HepG2 (cell line): ENCODE results near the gene PDE4C. TPM values are rescaled to one million over a fixed set of nuclear protein-coding genes. Genes with fewer than 3 reads are reported as not detected.

Experiments
- KLF9 ChIP-seq: IDR thresholded peaks from 2 replicates; pipeline ENCODE4 v1.6.1; 2016; ENCODE audit warnings: low read depth
- MAF1 ChIP-seq: sonication (generic); formaldehyde crosslinking; IDR thresholded peaks from 2 replicates; pipeline ENCODE4 v1.5.0; 2020; ENCODE audit warnings: missing genetic modification reagents, borderline replicate concordance
- NAIF1 ChIP-seq: sonication (generic); formaldehyde crosslinking; IDR thresholded peaks from 2 replicates; pipeline ENCODE4 v1.5.0; 2020; ENCODE audit warnings: mild to moderate bottlenecking, missing genetic modification reagents, borderline replicate concordance
- NKX3-1 ChIP-seq: sonication (generic); formaldehyde crosslinking; IDR thresholded peaks from 2 replicates; pipeline ENCODE4 v1.5.0; 2020; ENCODE audit warnings: missing genetic modification reagents
- PAWR ChIP-seq: sonication (generic); formaldehyde crosslinking; IDR thresholded peaks from 2 replicates; pipeline ENCODE4 v1.4.0; 2020; ENCODE audit warnings: missing genetic modification reagents, mild to moderate bottlenecking, borderline replicate concordance
- PTBP1 ChIP-seq: fragments of 200-400 bp; formaldehyde crosslinking; IDR thresholded peaks from 2 replicates; pipeline ENCODE4 v1.6.1; 2018; ENCODE audit warnings: low read length, low read depth; ENCODE audit not compliant: poor library complexity, severe bottlenecking
- SAP130 ChIP-seq: IDR thresholded peaks from 2 replicates; pipeline ENCODE4 v1.6.1; 2016; ENCODE audit warnings: low read depth
- SKI ChIP-seq: fragments of 450-650 bp; IDR thresholded peaks from one replicate; pipeline ENCODE4 v1.6.1; 2018; ENCODE audit warnings: mild to moderate bottlenecking; ENCODE audit not compliant: partially characterized antibody
- TAF1 ChIP-seq: sonication (generic); formaldehyde crosslinking; IDR thresholded peaks from 2 replicates; pipeline ENCODE4 v1.4.0; 2020; ENCODE audit warnings: missing genetic modification reagents
- USF2 ChIP-seq, 2 experiments: sonication (generic) in 1 of 2; formaldehyde crosslinking in 1 of 2; IDR thresholded peaks; 2 replicates each; pipeline versions ENCODE4 v1.5.1 to v1.6.1; 2011 to 2020; ENCODE audit warnings: borderline replicate concordance in 1 of 2, low read depth in 1 of 2, low read length in 1 of 2, mild to moderate bottlenecking in 1 of 2, missing genetic modification reagents in 1 of 2, moderate library complexity in 1 of 2
- ZBED4 ChIP-seq: sonication (generic); formaldehyde crosslinking; IDR thresholded peaks from 2 replicates; pipeline ENCODE4 v1.4.0; 2020; ENCODE audit warnings: missing genetic modification reagents, borderline replicate concordance
- ZBTB42 ChIP-seq: sonication (generic); formaldehyde crosslinking; IDR thresholded peaks from 2 replicates; pipeline ENCODE4 v1.5.0; 2020; ENCODE audit warnings: mild to moderate bottlenecking, missing genetic modification reagents
- ZNF121 ChIP-seq: sonication (generic); formaldehyde crosslinking; IDR thresholded peaks from 2 replicates; pipeline ENCODE4 v1.5.0; 2020; ENCODE audit warnings: mild to moderate bottlenecking, missing genetic modification reagents
- ZNF136 ChIP-seq: sonication (generic); formaldehyde crosslinking; IDR thresholded peaks from 2 replicates; pipeline ENCODE4 v1.8.1; 2022; ENCODE audit warnings: low read depth, mild to moderate bottlenecking, moderate library complexity, missing genetic modification reagents
- ZNF549 ChIP-seq: sonication (generic); formaldehyde crosslinking; IDR thresholded peaks from 2 replicates; pipeline ENCODE4 v1.5.0; 2020; ENCODE audit warnings: missing genetic modification reagents
- ZNF674 ChIP-seq: sonication (generic); formaldehyde crosslinking; IDR thresholded peaks from 2 replicates; pipeline ENCODE4 v1.5.0; 2020; ENCODE audit warnings: low read depth, mild to moderate bottlenecking, missing genetic modification reagents
- ZNF816 ChIP-seq: sonication (generic); formaldehyde crosslinking; IDR thresholded peaks from 2 replicates; pipeline ENCODE4 v1.8.0; 2022; ENCODE audit warnings: missing genetic modification reagents, mild to moderate bottlenecking, borderline replicate concordance
- ZSCAN20 ChIP-seq: sonication (generic); formaldehyde crosslinking; IDR thresholded peaks from 2 replicates; pipeline ENCODE4 v1.4.0; 2020; ENCODE audit warnings: missing genetic modification reagents, mild to moderate bottlenecking, borderline replicate concordance
- polyA plus RNA-seq, 8 experiments: library from polyadenylated mRNA; depleted of rRNA in 3 of 8; stranded (reverse) in 7 of 8; unstranded in 1 of 8; fragments of >200 nt; fragmentation: Illumina TruSeq in 4 of 8; extraction: Trizol in 4 of 8; gene quantifications; 2 replicates each; pipeline versions ENCODE4 v1.2.1 to v1.2.3, GENCODE V29; 2011 to 2016; ENCODE audit warnings: low read depth in 4 of 8, missing spikeins in 1 of 8, mixed read lengths in 1 of 8; ENCODE audit not compliant: insufficient read depth in 1 of 8
- total RNA-seq, 5 experiments: library from RNA; depleted of rRNA; stranded (reverse); fragments of >200 nt; fragmentation: Illumina TruSeq; extraction: Trizol; gene quantifications; 2 replicates each; pipeline ENCODE4 v1.2.3, GENCODE V29; 2016; ENCODE audit warnings: low read depth in 1 of 5
- TF ChIP-seq, protein P1 (sequence below): sonication (generic); formaldehyde crosslinking; IDR thresholded peaks from 2 replicates; pipeline ENCODE4 v1.4.0; 2020; ENCODE audit warnings: missing genetic modification reagents
- TF ChIP-seq, protein P2 (sequence below): sonication (generic); formaldehyde crosslinking; IDR thresholded peaks from 2 replicates; pipeline ENCODE4 v1.4.0; 2020; ENCODE audit warnings: missing genetic modification reagents

PDE4C gene
- total and polyA plus RNA-seq, 2 of the 13 experiments (the other 11 are each of a cell fraction or from before 2014, with no cell fraction given): 1.4 to 14.0 TPM

DNA sequence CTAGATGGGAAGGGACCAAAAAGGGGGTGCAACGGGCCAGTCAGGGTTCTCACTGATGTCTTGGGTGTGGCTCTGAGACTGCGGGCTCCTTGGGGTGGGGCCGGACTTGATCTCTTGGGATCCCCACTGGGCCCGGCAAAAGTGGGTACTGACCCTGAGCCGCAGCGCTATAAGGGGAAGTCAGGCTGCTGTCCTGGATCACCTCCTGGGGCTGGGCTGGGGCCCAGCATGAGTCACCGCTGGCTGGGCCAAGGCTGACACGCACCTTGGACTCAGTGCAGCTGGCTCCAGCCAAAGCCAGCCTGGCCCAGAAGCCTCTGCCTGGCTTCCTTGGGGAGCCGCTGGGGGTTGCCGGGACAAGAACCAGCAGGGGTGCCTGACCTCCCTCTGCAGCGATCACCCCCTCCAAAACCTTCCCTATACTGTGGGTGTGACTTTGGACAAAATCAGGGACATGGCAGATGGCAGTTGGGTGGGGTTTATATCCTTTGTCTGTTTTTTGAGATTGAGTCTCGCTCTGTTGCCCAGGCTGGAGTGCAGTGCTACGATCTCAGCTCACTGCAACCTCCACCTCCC, 48.6 kb upstream of the PDE4C start (continued):
- TF ChIP-seq, protein P1, sequence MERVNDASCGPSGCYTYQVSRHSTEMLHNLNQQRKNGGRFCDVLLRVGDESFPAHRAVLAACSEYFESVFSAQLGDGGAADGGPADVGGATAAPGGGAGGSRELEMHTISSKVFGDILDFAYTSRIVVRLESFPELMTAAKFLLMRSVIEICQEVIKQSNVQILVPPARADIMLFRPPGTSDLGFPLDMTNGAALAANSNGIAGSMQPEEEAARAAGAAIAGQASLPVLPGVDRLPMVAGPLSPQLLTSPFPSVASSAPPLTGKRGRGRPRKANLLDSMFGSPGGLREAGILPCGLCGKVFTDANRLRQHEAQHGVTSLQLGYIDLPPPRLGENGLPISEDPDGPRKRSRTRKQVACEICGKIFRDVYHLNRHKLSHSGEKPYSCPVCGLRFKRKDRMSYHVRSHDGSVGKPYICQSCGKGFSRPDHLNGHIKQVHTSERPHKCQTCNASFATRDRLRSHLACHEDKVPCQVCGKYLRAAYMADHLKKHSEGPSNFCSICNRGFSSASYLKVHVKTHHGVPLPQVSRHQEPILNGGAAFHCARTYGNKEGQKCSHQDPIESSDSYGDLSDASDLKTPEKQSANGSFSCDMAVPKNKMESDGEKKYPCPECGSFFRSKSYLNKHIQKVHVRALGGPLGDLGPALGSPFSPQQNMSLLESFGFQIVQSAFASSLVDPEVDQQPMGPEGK (CRISPR knock-in tag): peak; percentile 84
- no peak for TF ChIP-seq NAIF1 (CRISPR knock-in tag)
- no peak for TF ChIP-seq USF2 (IDR thresholded peaks at IDR 0.05; ENCODE audit: low read depth, low read length)
- no peak for TF ChIP-seq USF2 (CRISPR knock-in tag; IDR thresholded peaks at IDR 0.05; ENCODE audit: borderline replicate concordance)
- peak; percentile 98 for TF ChIP-seq ZBED4
- TF ChIP-seq ZBTB42 (CRISPR knock-in tag): peak; percentile 62
- no peak for TF ChIP-seq MAF1
- TF ChIP-seq KLF9 (CRISPR knock-in tag): 0 out of 2 replicates have a peak, but pooled peaks have one; percentile 20
- TF ChIP-seq ZNF136: no peak
- TF ChIP-seq ZSCAN20 (CRISPR knock-in tag): peak; percentile 61; the same call in 1 of the 2 replicates
- TF ChIP-seq PTBP1: peak; percentile 67
- no peak for TF ChIP-seq PAWR (CRISPR knock-in tag)
- TF ChIP-seq ZNF816 (CRISPR knock-in tag): peak; percentile 52; the same call in 1 of the 2 replicates
- TF ChIP-seq NKX3-1 (CRISPR knock-in tag): no peak
- peak; percentile 71 for TF ChIP-seq SAP130 (CRISPR knock-in tag)
- peak; percentile 98 for TF ChIP-seq ZNF121 (CRISPR knock-in tag)
- peak; percentile 43 for TF ChIP-seq SKI
- TF ChIP-seq ZNF674 (CRISPR knock-in tag): no peak
- no peak for TF ChIP-seq TAF1 (CRISPR knock-in tag)
- TF ChIP-seq, protein P2, sequence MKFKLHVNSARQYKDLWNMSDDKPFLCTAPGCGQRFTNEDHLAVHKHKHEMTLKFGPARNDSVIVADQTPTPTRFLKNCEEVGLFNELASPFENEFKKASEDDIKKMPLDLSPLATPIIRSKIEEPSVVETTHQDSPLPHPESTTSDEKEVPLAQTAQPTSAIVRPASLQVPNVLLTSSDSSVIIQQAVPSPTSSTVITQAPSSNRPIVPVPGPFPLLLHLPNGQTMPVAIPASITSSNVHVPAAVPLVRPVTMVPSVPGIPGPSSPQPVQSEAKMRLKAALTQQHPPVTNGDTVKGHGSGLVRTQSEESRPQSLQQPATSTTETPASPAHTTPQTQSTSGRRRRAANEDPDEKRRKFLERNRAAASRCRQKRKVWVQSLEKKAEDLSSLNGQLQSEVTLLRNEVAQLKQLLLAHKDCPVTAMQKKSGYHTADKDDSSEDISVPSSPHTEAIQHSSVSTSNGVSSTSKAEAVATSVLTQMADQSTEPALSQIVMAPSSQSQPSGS (CRISPR knock-in tag): 0 out of 2 replicates have a peak, but pooled peaks have one; percentile 54
- TF ChIP-seq ZNF549 (CRISPR knock-in tag): no peak
